K562 (cell line): ENCODE measurements around the gene OR2H2. TPM values are rescaled to one million over a fixed set of nuclear protein-coding genes. Genes with fewer than 3 reads are reported as not detected.

Experiments used
- ATAC-seq: fragments of 200-7000 bp; cut with Tn5 transposase; 3 replicates; pipeline ENCODE4 v1.9.1; 2020; ENCODE audit warnings: moderate library complexity
- BruUV-seq: library from RNA; stranded (reverse); fragments of 400-500 nt; replicated peaks from 2 replicates; lab custom pipeline; 2021; lab: Mats Ljungman, UMichigan
- CTCF ChIA-PET: fragments of 300-600 bp; formaldehyde crosslinking; extraction: SDS; loops from one replicate; lab custom pipeline; 2021; ENCODE audit warnings: low intra/inter-chr PET ratio; lab: Yijun Ruan, JAX
- POLR2A ChIA-PET: fragments of 300-600, 350-650 bp; sonication (Branson Sonifier 250); formaldehyde crosslinking; extraction: SDS; loops from one replicate; lab custom pipeline; 2021; ENCODE audit warnings: antibody characterized with exemption, inconsistent platforms; lab: Yijun Ruan, JAX
- DNase-seq, 4 experiments: peaks; one replicate each; pipeline versions ENCODE4 v3.0.0 to v3.0.0-alpha.2; 2011 to 2018; ENCODE audit warnings: low spot score in 3 of 4, mixed read lengths in 3 of 4; ENCODE audit errors: extremely low read depth in 1 of 4
- FAIRE-seq: peaks from 2 replicates; lab custom pipeline; 2011; peaks lifted over from hg19 to GRCh38; lab: Jason Lieb, UNC
- H2AFZ ChIP-seq: 2 replicates; pipeline ENCODE4 v1.6.0; 2011; ENCODE audit warnings: low read depth, low read length, control low read depth, inconsistent platforms
- H3K27ac ChIP-seq: fragments of 200-600 bp; 3 replicates; pipeline ENCODE4 v1.8.0; 2011; ENCODE audit warnings: low read depth, mild to moderate bottlenecking, control low read depth, inconsistent platforms, low read length, moderate library complexity, mixed read lengths; ENCODE audit errors: extremely low read depth
- H3K27me3 ChIP-seq, 2 experiments: fragments of 300-600 bp in 1 of 2; 2 replicates in 1 of 2; 3 replicates in 1 of 2; pipeline versions ENCODE4 v1.6.0 to v1.8.0; 2011; ENCODE audit warnings: inconsistent platforms in 2 of 2, low read length in 2 of 2, mild to moderate bottlenecking in 1 of 2, mixed read lengths in 1 of 2, moderate library complexity in 1 of 2; ENCODE audit not compliant: control insufficient read depth in 2 of 2, insufficient read depth in 2 of 2
- H3K36me3 ChIP-seq: fragments of 300-600 bp; 3 replicates; pipeline ENCODE4 v1.8.0; 2011; ENCODE audit warnings: mild to moderate bottlenecking, low read length, inconsistent platforms; ENCODE audit not compliant: control insufficient read depth, insufficient read depth
- H3K4me1 ChIP-seq, 2 experiments: fragments of 200-600 bp in 1 of 2; replicated peaks in 1 of 2; 2 replicates in 1 of 2; 3 replicates in 1 of 2; pipeline versions ENCODE4 v1.5.1 to v1.8.0; 2011; ENCODE audit warnings: inconsistent platforms in 2 of 2, low read length in 2 of 2, mild to moderate bottlenecking in 1 of 2, mixed read lengths in 1 of 2, moderate library complexity in 1 of 2; ENCODE audit not compliant: control insufficient read depth in 2 of 2, insufficient read depth in 2 of 2
- H3K4me2 ChIP-seq: 2 replicates; pipeline ENCODE4 v1.6.1; 2011; ENCODE audit warnings: low read length, control low read depth, inconsistent platforms, mixed read lengths; ENCODE audit not compliant: insufficient read depth
- H3K4me3 ChIP-seq: fragments of 200-600 bp; sonication (generic), shearing (Covaris generic); 2 replicates; pipeline ENCODE4 v1.5.1; 2016; ENCODE audit warnings: control low read depth, inconsistent platforms
- H3K79me2 ChIP-seq: fragments of 200-600 bp; 3 replicates; pipeline ENCODE4 v1.8.0; 2011; ENCODE audit warnings: low read length, inconsistent platforms; ENCODE audit not compliant: control insufficient read depth, insufficient read depth
- H3K9ac ChIP-seq, 2 experiments: 2 replicates each; pipeline versions ENCODE4 v1.6.0 to v1.6.1; 2011; ENCODE audit warnings: low read depth in 2 of 2, low read length in 2 of 2, control low read depth in 1 of 2, inconsistent platforms in 1 of 2, mild to moderate bottlenecking in 1 of 2, mixed read lengths in 1 of 2; ENCODE audit not compliant: insufficient read depth in 1 of 2
- H3K9me1 ChIP-seq: one replicate; pipeline ENCODE4 v1.6.0; 2011; ENCODE audit warnings: inconsistent platforms, mild to moderate bottlenecking, low read length, moderate library complexity; ENCODE audit not compliant: control insufficient read depth, insufficient read depth
- H3K9me3 ChIP-seq: replicated peaks from 2 replicates; pipeline ENCODE4 v1.5.1; 2011; ENCODE audit warnings: low read depth, low read length, inconsistent platforms; ENCODE audit not compliant: control insufficient read depth, insufficient read depth
- H4K20me1 ChIP-seq: replicated peaks from 2 replicates; pipeline ENCODE4 v1.6.1; 2011; ENCODE audit warnings: low read length, inconsistent platforms, mixed read lengths; ENCODE audit not compliant: control insufficient read depth, insufficient read depth
- ADNP ChIP-seq: fragments of 200-800 bp; sonication (Bioruptor generic); IDR thresholded peaks from 2 replicates; pipeline ENCODE4 v1.6.1; 2016; ENCODE audit warnings: missing genetic modification characterization, missing compliant biosample characterization
- BCOR ChIP-seq: fragments of 450-650 bp; IDR thresholded peaks from 2 replicates; pipeline ENCODE4 v1.6.1; 2016
- EWSR1 ChIP-seq: fragments of 450-650 bp; IDR thresholded peaks from 2 replicates; pipeline ENCODE4 v1.6.1; 2018; ENCODE audit warnings: borderline replicate concordance, mild to moderate bottlenecking, low read depth, moderate library complexity; ENCODE audit not compliant: partially characterized antibody
- HDAC6 ChIP-seq: IDR thresholded peaks from 2 replicates; pipeline ENCODE4 v1.6.1; 2012; ENCODE audit warnings: low read depth, mild to moderate bottlenecking, control low read depth, inconsistent platforms, low read length, moderate library complexity
- KAT2B ChIP-seq: IDR thresholded peaks from one replicate; pipeline ENCODE4 v1.6.1; 2012; ENCODE audit warnings: low read depth, mild to moderate bottlenecking, control low read depth, inconsistent platforms, low read length, moderate library complexity
- KDM1A ChIP-seq, 2 experiments: fragments of 450-650 bp; IDR thresholded peaks; 2 replicates each; pipeline ENCODE4 v1.6.1; 2016; ENCODE audit warnings: mild to moderate bottlenecking in 2 of 2
- MYBL2 ChIP-seq, 2 experiments: fragments of 450-650 bp in 1 of 2; sonication (generic) in 1 of 2; formaldehyde crosslinking in 1 of 2; IDR thresholded peaks; 2 replicates each; pipeline versions ENCODE4 v1.6.1 to v1.8.1; 2017 to 2022; ENCODE audit warnings: borderline replicate concordance in 1 of 2, inconsistent platforms in 1 of 2, low read depth in 1 of 2, mild to moderate bottlenecking in 1 of 2, missing genetic modification reagents in 1 of 2, moderate library complexity in 1 of 2
- POLR2B ChIP-seq: fragments of 450-650 bp; IDR thresholded peaks from 2 replicates; pipeline ENCODE4 v1.6.1; 2018; ENCODE audit warnings: low read depth; ENCODE audit not compliant: partially characterized antibody
- RAD21 ChIP-seq, 2 experiments: fragments of 250-450 bp in 1 of 2; fragments of 450-650 bp in 1 of 2; sonication (Bioruptor Pico) in 1 of 2; formaldehyde crosslinking in 1 of 2; IDR thresholded peaks in 1 of 2; conservative IDR thresholded peaks in 1 of 2; 2 replicates each; pipeline versions ENCODE4 v1.4.0 to v1.8.0; 2020 to 2022; ENCODE audit warnings: mild to moderate bottlenecking in 2 of 2, moderate library complexity in 1 of 2
- RBM25 ChIP-seq: fragments of 200-400 bp; formaldehyde crosslinking; IDR thresholded peaks from 2 replicates; pipeline ENCODE4 v1.6.1; 2018; ENCODE audit warnings: low read length, low read depth, moderate library complexity; ENCODE audit not compliant: severe bottlenecking
- WGBS: fragments of 100-300 bp; shearing (Covaris generic); methylation state at CpG from one replicate; pipeline ENCODE4 v1.1.6; 2016; ENCODE audit warnings: low coverage, mixed read lengths; ENCODE audit not compliant: insufficient coverage; ENCODE audit errors: missing lambda C conversion rate; 5-methylcytosine and 5-hydroxymethylcytosine counted together
- in situ Hi-C: fragments of 300-500 bp; cut with MboI; formaldehyde crosslinking; loops from 4 replicates; pipeline ENCODE4 v1.15.0; 2018; ENCODE audit warnings: inconsistent platforms, mixed read lengths
- intact Hi-C: fragments of 100-400 bp; cut with micrococcal nuclease; formaldehyde crosslinking; loops from 2 replicates; pipeline ENCODE4 v1.14.2; 2022
- polyA plus RNA-seq, 8 experiments: library from polyadenylated mRNA; depleted of rRNA in 4 of 8; stranded (reverse) in 5 of 8; unstranded in 3 of 8; fragments of >200 nt; fragmentation: Nextera tagmentation in 2 of 8; fragmentation: Illumina TruSeq in 1 of 8; extraction: Ambion mirVana in 2 of 8; extraction: Trizol in 1 of 8; gene quantifications; 2 replicates each; pipeline versions ENCODE4 v1.2.1 to v1.2.3, GENCODE V29; 2011 to 2014; ENCODE audit warnings: inconsistent platforms in 1 of 8, missing spikeins in 1 of 8
- total RNA-seq, 7 experiments: library from RNA; depleted of rRNA in 6 of 7; stranded (reverse); fragments of >200 nt in 6 of 7; fragmentation: Illumina TruSeq in 2 of 7; extraction: Trizol in 2 of 7; gene quantifications; 2 replicates each; pipeline versions ENCODE4 v1.2.1 to v1.2.3, GENCODE V29; 2011 to 2021; ENCODE audit warnings: low replicate concordance in 1 of 7
- TF ChIP-seq, protein P1 (sequence below): fragments of 450-650 bp; IDR thresholded peaks from 2 replicates; pipeline ENCODE4 v1.6.1; 2014; ENCODE audit warnings: low read depth, mild to moderate bottlenecking, moderate library complexity, borderline replicate concordance
- TF ChIP-seq, protein P2 (sequence below), 3 experiments: IDR thresholded peaks in 2 of 3; conservative IDR thresholded peaks in 1 of 3; 2 replicates each; pipeline ENCODE4 v1.5.1; 2011 to 2012; ENCODE audit warnings: low read length in 3 of 3, mild to moderate bottlenecking in 3 of 3, control low read depth in 2 of 3, improper control_type of control experiment in 1 of 3, inconsistent platforms in 1 of 3, low read depth in 1 of 3, mixed read lengths in 1 of 3, moderate library complexity in 1 of 3; ENCODE audit not compliant: insufficient read depth in 2 of 3

OR2H2 gene
- total and polyA plus RNA-seq, 9 of the 15 experiments (the other 6 are each of a cell fraction or from before 2014, with no cell fraction given): not detected

DNA sequence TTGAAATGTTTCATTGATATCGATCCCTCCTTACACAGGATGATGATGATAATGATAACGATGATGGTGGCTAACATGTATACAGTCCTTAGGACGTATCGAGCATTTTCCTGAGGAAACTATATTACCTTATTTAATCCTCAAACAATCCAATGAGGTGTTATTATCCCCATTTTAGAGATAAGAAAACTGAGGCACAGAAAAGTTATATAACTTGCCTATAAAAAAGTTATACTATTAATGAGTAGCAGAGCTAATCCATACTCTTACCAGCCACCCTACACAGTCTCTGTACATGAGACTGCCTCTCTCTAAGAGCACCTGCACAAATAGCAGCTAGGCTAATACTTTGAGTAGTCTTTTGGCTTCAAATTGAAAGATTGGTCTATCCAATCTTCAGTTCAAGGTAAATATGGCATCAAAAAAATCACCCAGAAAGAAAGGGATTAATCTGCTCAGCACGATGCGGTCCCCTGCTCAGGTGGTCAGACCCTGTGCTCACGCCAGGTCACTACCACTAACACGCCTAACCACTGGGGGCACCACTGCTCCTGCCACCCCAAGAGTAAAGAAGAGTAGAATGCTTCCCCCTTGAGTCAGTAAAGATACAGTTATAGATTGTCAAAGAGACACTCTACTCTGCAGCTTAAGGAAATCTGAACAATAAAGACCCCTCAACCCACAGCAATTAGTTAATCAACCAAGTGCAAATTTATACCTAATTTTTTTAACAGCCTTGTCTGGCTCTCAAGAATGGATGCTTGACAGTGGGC lies 33.0 kb downstream of the OR2H2 start:
- 86% methylated on average over 8 of the region's 8 CpGs for WGBS
- in situ Hi-C loops (no loop called here), intact Hi-C loops (no loop called here)
- Histone ChIP-seq H4K20me1 (no peaks in the 10 kb centered on the region; the same call in 1 of the 2 replicates), H3K9me3 (no peaks in the 10 kb centered on the region), H3K27me3 (no peaks in the 10 kb centered on the region), H3K27ac (no peak overlapping the region), H3K79me2 (no peaks in the 10 kb centered on the region), H3K9me1 (no peaks in the 10 kb centered on the region), H3K4me3 (no peak overlapping the region), H3K4me1 (no peaks in the 10 kb centered on the region), H2AFZ (no peak overlapping the region), H3K36me3 (peaks cover 90% of the 10 kb centered on the region), H3K4me2 (no peak overlapping the region), H3K9ac (no peak overlapping the region)
- DNase-seq: peak; percentile 49 to 82 (median 74)
- ChIA-PET POLR2A (interaction anchor here (0.9 to 1.7 kb wide), 3 partner anchors 9 to 28 kb away, joined by 3 to 8 read pairs (median 3); no protein-coding TSS in a partner anchor), CTCF (no interaction called here)
- peak; percentile 65 for FAIRE-seq
- no TSS peak for BruUV-seq
- ATAC-seq: peak; percentile 94
- TF ChIP-seq KDM1A (IDR thresholded peaks at IDR 0.05) (peak; percentile 19 to 45; a peak in 1 of 4 replicates), EWSR1 (no peak), BCOR (peak; percentile 74), KAT2B (no peak), MYBL2 (IDR thresholded peaks at IDR 0.05; ENCODE audit: low read depth) (no peak), MYBL2 (CRISPR knock-in tag; IDR thresholded peaks at IDR 0.05; ENCODE audit: borderline replicate concordance) (no peak), POLR2B (no peak), RAD21 (CRISPR knock-in tag; conservative IDR thresholded peaks at IDR 0.05 in 1 of 2, IDR thresholded peaks at IDR 0.05 in 1 of 2) (peak in 1 of 2 experiments; percentile 22; a peak in 2 of 4 replicates), ADNP (peak; percentile 65), HDAC6 (no peak), RBM25 (peak; percentile 81)
- TF ChIP-seq, protein P1, sequence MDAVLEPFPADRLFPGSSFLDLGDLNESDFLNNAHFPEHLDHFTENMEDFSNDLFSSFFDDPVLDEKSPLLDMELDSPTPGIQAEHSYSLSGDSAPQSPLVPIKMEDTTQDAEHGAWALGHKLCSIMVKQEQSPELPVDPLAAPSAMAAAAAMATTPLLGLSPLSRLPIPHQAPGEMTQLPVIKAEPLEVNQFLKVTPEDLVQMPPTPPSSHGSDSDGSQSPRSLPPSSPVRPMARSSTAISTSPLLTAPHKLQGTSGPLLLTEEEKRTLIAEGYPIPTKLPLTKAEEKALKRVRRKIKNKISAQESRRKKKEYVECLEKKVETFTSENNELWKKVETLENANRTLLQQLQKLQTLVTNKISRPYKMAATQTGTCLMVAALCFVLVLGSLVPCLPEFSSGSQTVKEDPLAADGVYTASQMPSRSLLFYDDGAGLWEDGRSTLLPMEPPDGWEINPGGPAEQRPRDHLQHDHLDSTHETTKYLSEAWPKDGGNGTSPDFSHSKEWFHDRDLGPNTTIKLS: no peak
- TF ChIP-seq, protein P2, sequence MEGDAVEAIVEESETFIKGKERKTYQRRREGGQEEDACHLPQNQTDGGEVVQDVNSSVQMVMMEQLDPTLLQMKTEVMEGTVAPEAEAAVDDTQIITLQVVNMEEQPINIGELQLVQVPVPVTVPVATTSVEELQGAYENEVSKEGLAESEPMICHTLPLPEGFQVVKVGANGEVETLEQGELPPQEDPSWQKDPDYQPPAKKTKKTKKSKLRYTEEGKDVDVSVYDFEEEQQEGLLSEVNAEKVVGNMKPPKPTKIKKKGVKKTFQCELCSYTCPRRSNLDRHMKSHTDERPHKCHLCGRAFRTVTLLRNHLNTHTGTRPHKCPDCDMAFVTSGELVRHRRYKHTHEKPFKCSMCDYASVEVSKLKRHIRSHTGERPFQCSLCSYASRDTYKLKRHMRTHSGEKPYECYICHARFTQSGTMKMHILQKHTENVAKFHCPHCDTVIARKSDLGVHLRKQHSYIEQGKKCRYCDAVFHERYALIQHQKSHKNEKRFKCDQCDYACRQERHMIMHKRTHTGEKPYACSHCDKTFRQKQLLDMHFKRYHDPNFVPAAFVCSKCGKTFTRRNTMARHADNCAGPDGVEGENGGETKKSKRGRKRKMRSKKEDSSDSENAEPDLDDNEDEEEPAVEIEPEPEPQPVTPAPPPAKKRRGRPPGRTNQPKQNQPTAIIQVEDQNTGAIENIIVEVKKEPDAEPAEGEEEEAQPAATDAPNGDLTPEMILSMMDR (IDR thresholded peaks at IDR 0.05 in 2 of 3, conservative IDR thresholded peaks at IDR 0.05 in 1 of 3; ENCODE audit: insufficient read depth in 2 of 3, low read depth in 1 of 3, low read length in 3 of 3): peak; percentile 75 to 89 (median 76)
